GM12878 (cell line): Measurements from ENCODE around the gene RELT. TPM values are rescaled to one million over a fixed set of nuclear protein-coding genes. Genes with fewer than 3 reads are reported as not detected.

Experiments used
- ATAC-seq: fragments of 200-7000 bp; cut with Tn5 transposase; 3 replicates; pipeline ENCODE4 v1.9.1; 2020; ENCODE audit warnings: mild to moderate bottlenecking, moderate library complexity
- BruUV-seq: library from RNA; stranded (reverse); fragments of 400-500 nt; replicated peaks from 2 replicates; lab custom pipeline; 2021; lab: Mats Ljungman, UMichigan
- CTCF ChIA-PET: fragments of 300-600 bp; sonication (Branson Sonifier 250); formaldehyde crosslinking; extraction: SDS; loops from one replicate; lab custom pipeline; 2021; ENCODE audit warnings: inconsistent platforms; lab: Yijun Ruan, JAX
- POLR2A ChIA-PET: fragments of 350-600 bp; formaldehyde crosslinking; extraction: SDS; loops from one replicate; lab custom pipeline; 2021; ENCODE audit warnings: inconsistent platforms; lab: Charles Lee
- RAD21 ChIA-PET: fragments of 300-600 bp; sonication (Branson Sonifier 250); formaldehyde crosslinking; loops from one replicate; lab custom pipeline; 2023; ENCODE audit warnings: antibody characterized with exemption; ENCODE audit not compliant: unreplicated experiment; lab: Charles Lee
- SMC1A ChIA-PET: fragments of 300-600 bp; sonication (Branson Sonifier 250); formaldehyde crosslinking; loops from one replicate; lab custom pipeline; 2023; ENCODE audit not compliant: unreplicated experiment, uncharacterized antibody; lab: Charles Lee
- DNase-seq: peaks from one replicate; pipeline ENCODE4 v3.0.0-alpha.2; 2011; ENCODE audit warnings: low read depth, low spot score
- FAIRE-seq: peaks from 3 replicates; lab custom pipeline; 2011; peaks lifted over from hg19 to GRCh38; lab: Jason Lieb, UNC
- H2AFZ ChIP-seq: 2 replicates; pipeline ENCODE4 v1.6.0; 2011; ENCODE audit warnings: low read depth, low read length, control low read depth; ENCODE audit not compliant: control insufficient read depth
- H3K27ac ChIP-seq: 2 replicates; pipeline ENCODE4 v1.5.1; 2011; ENCODE audit warnings: control low read depth; ENCODE audit not compliant: control insufficient read depth, insufficient read depth
- H3K27me3 ChIP-seq, 2 experiments: replicated peaks in 1 of 2; 2 replicates each; pipeline versions ENCODE4 v1.6.0 to v1.6.1; 2011; ENCODE audit warnings: low read length in 1 of 2; ENCODE audit not compliant: control insufficient read depth in 2 of 2, insufficient read depth in 2 of 2
- H3K36me3 ChIP-seq, 2 experiments: 2 replicates each; pipeline ENCODE4 v1.5.1; 2011; ENCODE audit warnings: low read length in 1 of 2; ENCODE audit not compliant: control insufficient read depth in 2 of 2, insufficient read depth in 2 of 2
- H3K4me1 ChIP-seq: 2 replicates; pipeline ENCODE4 v1.6.1; 2011; ENCODE audit warnings: mild to moderate bottlenecking, low read length, moderate library complexity, mixed read lengths; ENCODE audit not compliant: control insufficient read depth, insufficient read depth
- H3K4me2 ChIP-seq: 2 replicates; pipeline ENCODE4 v1.6.0; 2011; ENCODE audit warnings: control low read depth; ENCODE audit not compliant: control insufficient read depth, insufficient read depth
- H3K4me3 ChIP-seq: fragments of 200-600 bp; sonication (generic); 2 replicates; pipeline ENCODE4 v1.5.1; 2016
- H3K79me2 ChIP-seq: 2 replicates; pipeline ENCODE4 v1.6.0; 2011; ENCODE audit warnings: low read length; ENCODE audit not compliant: control insufficient read depth, insufficient read depth
- H3K9ac ChIP-seq: 2 replicates; pipeline ENCODE4 v1.8.0; 2011; ENCODE audit warnings: low read length, control low read depth, mixed read lengths; ENCODE audit not compliant: control insufficient read depth, insufficient read depth
- H3K9me3 ChIP-seq: replicated peaks from 3 replicates; pipeline ENCODE4 v1.5.1; 2011; ENCODE audit warnings: mild to moderate bottlenecking, low read length; ENCODE audit not compliant: control insufficient read depth, insufficient read depth
- H4K20me1 ChIP-seq: 2 replicates; pipeline ENCODE4 v1.6.0; 2011; ENCODE audit not compliant: control insufficient read depth, insufficient read depth
- BACH1 ChIP-seq: fragments of 450-650 bp; IDR thresholded peaks from 2 replicates; pipeline ENCODE4 v1.6.1; 2017; ENCODE audit warnings: mild to moderate bottlenecking, borderline replicate concordance
- CBX3 ChIP-seq: fragments of 200-600 bp; sonication (generic); IDR thresholded peaks from 2 replicates; pipeline ENCODE4 v1.6.1; 2016; ENCODE audit warnings: low read depth, borderline replicate concordance
- CHD1 ChIP-seq: IDR thresholded peaks from 2 replicates; pipeline ENCODE4 v1.6.1; 2012; ENCODE audit warnings: low read depth, low read length, improper control_type of control experiment
- CREM ChIP-seq: IDR thresholded peaks from 2 replicates; pipeline ENCODE4 v1.6.1; 2014; ENCODE audit warnings: antibody characterized with exemption, low read depth
- IKZF1 ChIP-seq: fragments of 450-650 bp; conservative IDR thresholded peaks from 2 replicates; pipeline ENCODE4 v1.6.1; 2017; ENCODE audit warnings: antibody characterized with exemption, mild to moderate bottlenecking
- KAT2A ChIP-seq: conservative IDR thresholded peaks from 2 replicates; pipeline ENCODE4 v1.6.1; 2011; ENCODE audit warnings: low read depth, low read length; ENCODE audit not compliant: control insufficient read depth
- MYB ChIP-seq: fragments of 150-350 bp; IDR thresholded peaks from 2 replicates; pipeline ENCODE4 v1.6.1; 2014; ENCODE audit warnings: mild to moderate bottlenecking, low read depth, low read length, borderline replicate concordance
- NFIC ChIP-seq: IDR thresholded peaks from 2 replicates; pipeline ENCODE4 v1.6.1; 2012; ENCODE audit warnings: low read depth, mild to moderate bottlenecking, inconsistent platforms, low read length, moderate library complexity
- RAD21 ChIP-seq: IDR thresholded peaks from 2 replicates; pipeline ENCODE4 v1.6.1; 2011; ENCODE audit warnings: mild to moderate bottlenecking, low read depth, low read length, moderate library complexity; ENCODE audit not compliant: insufficient read depth
- SIN3A ChIP-seq: IDR thresholded peaks from 2 replicates; pipeline ENCODE4 v1.6.1; 2012; ENCODE audit warnings: low read depth, low read length, improper control_type of control experiment
- SIX5 ChIP-seq: IDR thresholded peaks from 2 replicates; pipeline ENCODE4 v1.6.1; 2011; ENCODE audit warnings: mild to moderate bottlenecking, low read depth, low read length, moderate library complexity; ENCODE audit not compliant: severe bottlenecking
- TCF12 ChIP-seq: IDR thresholded peaks from 2 replicates; pipeline ENCODE4 v1.6.1; 2011; ENCODE audit warnings: low read depth, mild to moderate bottlenecking, low read length
- ZNF24 ChIP-seq: fragments of 450-650 bp; IDR thresholded peaks from 2 replicates; pipeline ENCODE4 v1.6.1; 2017; ENCODE audit warnings: antibody characterized with exemption, mild to moderate bottlenecking
- ZZZ3 ChIP-seq: IDR thresholded peaks from 2 replicates; pipeline ENCODE4 v1.6.1; 2011; ENCODE audit warnings: low read depth; ENCODE audit not compliant: control insufficient read depth, insufficient read length
- WGBS: methylation state at CpG from one replicate; pipeline ENCODE4 v1.1.6; 2016; ENCODE audit warnings: low lambda C conversion rate; ENCODE audit not compliant: insufficient replicate concordance, insufficient coverage; ENCODE audit errors: missing lambda C conversion rate; 5-methylcytosine and 5-hydroxymethylcytosine counted together
- in situ Hi-C: fragments of 300-500 bp; cut with MboI; formaldehyde crosslinking; loops from 9 replicates; pipeline ENCODE4 v1.14.3; 2018; ENCODE audit warnings: mixed read lengths
- intact Hi-C: fragments of 100-400 bp; cut with micrococcal nuclease; formaldehyde crosslinking; loops from one replicate; pipeline ENCODE4 v1.14.2; 2022; ENCODE audit not compliant: unreplicated experiment
- polyA plus RNA-seq, 11 experiments: library from polyadenylated mRNA; depleted of rRNA in 4 of 11; unstranded in 6 of 11; stranded (reverse) in 5 of 11; fragments of >200 nt; fragmentation: Nextera tagmentation in 4 of 11; fragmentation: Illumina TruSeq in 1 of 11; extraction: Ambion mirVana in 4 of 11; extraction: Trizol in 1 of 11; gene quantifications; 1 replicate in 1 of 11; 2 replicates in 10 of 11; pipeline versions ENCODE4 v1.2.1 to v1.2.3, GENCODE V29; 2011 to 2016; ENCODE audit warnings: inconsistent platforms in 2 of 11, missing spikeins in 2 of 11, low read depth in 1 of 11
- total RNA-seq, 4 experiments: library from RNA; depleted of rRNA in 3 of 4; stranded (reverse); fragments of >200 nt in 3 of 4; fragmentation: Illumina TruSeq in 1 of 4; extraction: Trizol in 1 of 4; gene quantifications; 2 replicates each; pipeline versions ENCODE4 v1.2.1 to v1.2.3, GENCODE V29; 2013 to 2021
- TF ChIP-seq, protein P1 (sequence below): IDR thresholded peaks from 2 replicates; pipeline ENCODE4 v1.6.1; 2011; ENCODE audit warnings: low read depth, low read length, improper control_type of control experiment, borderline replicate concordance
- TF ChIP-seq, protein P2 (sequence below): fragments of 450-650 bp; IDR thresholded peaks from 2 replicates; pipeline ENCODE4 v1.6.1; 2017; ENCODE audit warnings: borderline replicate concordance

RELT gene
- total and polyA plus RNA-seq, 10 of the 15 experiments (the other 5 are each of a cell fraction or from before 2014, with no cell fraction given), result 1.2 to 28.5 (median 10.8) TPM

DNA sequence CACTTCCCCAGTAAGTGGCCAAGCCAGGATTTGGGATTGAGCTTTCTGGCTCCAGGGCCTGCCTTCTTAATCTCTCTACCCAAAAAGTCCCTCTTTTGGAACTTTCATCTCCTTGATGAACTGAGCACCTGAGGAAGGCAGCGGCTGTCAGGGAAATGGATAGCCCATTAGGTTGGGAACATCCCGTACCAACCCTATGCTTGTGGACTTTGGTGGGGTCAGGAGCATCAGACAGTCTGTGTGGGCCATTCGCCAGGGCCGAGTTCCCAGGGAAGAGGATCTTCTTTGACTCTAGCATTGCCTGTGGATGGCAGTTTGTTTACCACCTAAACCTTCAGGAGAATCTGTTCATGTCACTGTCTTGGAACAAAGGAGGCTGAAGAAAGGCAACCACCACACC, 37.9 kb upstream of the RELT start:
- ATAC-seq (no peak), FAIRE-seq (no peak), DNase-seq (no peak)
- in situ Hi-C loops, result loop anchor here (5.0 kb wide), 1 partner anchor 46 kb away; no protein-coding TSS in a partner anchor
- BruUV-seq, result no TSS peak
- no peak overlapping the region for H2AFZ ChIP-seq
- H3K9me3 ChIP-seq, result no peaks in the 10 kb centered on the region
- TF ChIP-seq SIN3A (no peak), ZNF24 (no peak), CHD1 (no peak)
- TF ChIP-seq, protein P1, sequence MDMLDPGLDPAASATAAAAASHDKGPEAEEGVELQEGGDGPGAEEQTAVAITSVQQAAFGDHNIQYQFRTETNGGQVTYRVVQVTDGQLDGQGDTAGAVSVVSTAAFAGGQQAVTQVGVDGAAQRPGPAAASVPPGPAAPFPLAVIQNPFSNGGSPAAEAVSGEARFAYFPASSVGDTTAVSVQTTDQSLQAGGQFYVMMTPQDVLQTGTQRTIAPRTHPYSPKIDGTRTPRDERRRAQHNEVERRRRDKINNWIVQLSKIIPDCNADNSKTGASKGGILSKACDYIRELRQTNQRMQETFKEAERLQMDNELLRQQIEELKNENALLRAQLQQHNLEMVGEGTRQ, result no peak
- ChIA-PET POLR2A (no interaction called here), RAD21 (interaction anchor here (6.2 kb wide), 1 partner anchor 34 kb away, joined by 227 read pairs; the partner anchor contains the start of gene ARHGEF17), CTCF (interaction anchor here (4.2 to 9.3 kb wide), 3 partner anchors 12 to 43 kb away, joined by 29 to 326 read pairs (median 287); partner anchors contain the start of gene ARHGEF17), SMC1A (interaction anchor here (6.2 kb wide), 1 partner anchor 31 kb away, joined by 134 read pairs; the partner anchor contains the start of gene ARHGEF17)
- no peak overlapping the region for H3K4me2 ChIP-seq
- H3K9ac ChIP-seq, result no peak overlapping the region
- H3K27me3 ChIP-seq, result no peaks in the 10 kb centered on the region
- peaks cover 0 to 2% of the 10 kb centered on the region in 2 experiments; a peak in 1 of 4 replicates for H3K36me3 ChIP-seq
- no peaks in the 10 kb centered on the region for H3K79me2 ChIP-seq
- no peaks in the 10 kb centered on the region for H4K20me1 ChIP-seq
- H3K27ac ChIP-seq, result no peak overlapping the region
- WGBS, result 29% methylated on average over 4 of the region's 4 CpGs
- no peak overlapping the region for H3K4me3 ChIP-seq
- intact Hi-C loops, result no loop called here
- peaks cover 14% of the 10 kb centered on the region for H3K4me1 ChIP-seq

DNA sequence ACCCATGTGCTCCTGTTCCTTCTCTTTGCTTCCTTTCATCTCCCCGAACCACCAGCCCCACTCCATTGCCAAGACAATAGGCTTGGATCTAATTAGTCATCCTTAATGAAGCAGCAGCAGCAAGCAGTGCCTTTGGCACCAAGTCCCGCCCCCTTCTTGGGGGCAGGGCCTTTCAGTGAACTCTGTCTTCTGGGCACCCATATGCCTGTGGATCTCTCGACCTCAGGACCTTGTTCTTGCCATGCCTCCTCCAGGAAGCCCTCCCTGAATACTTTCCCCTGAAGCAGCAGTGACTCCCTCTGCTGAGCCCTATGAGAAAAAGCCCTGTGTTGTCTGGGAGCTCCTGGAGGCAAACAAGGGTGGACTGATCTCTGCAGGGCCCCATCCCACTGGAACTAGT, 36.0 kb upstream of the RELT start:
- no peak overlapping the region for H3K4me3 ChIP-seq
- ChIA-PET RAD21 (interaction anchor here (1.2 kb wide), 2 partner anchors 11 to 33 kb away, joined by 3 to 5 read pairs; no protein-coding TSS in a partner anchor), CTCF (interaction anchor here (2.6 to 9.3 kb wide), 2 partner anchors 11 to 45 kb away, joined by 12 to 326 read pairs; no protein-coding TSS in a partner anchor), SMC1A (interaction anchor here (1.8 kb wide), 1 partner anchor 33 kb away, joined by 7 read pairs; no protein-coding TSS in a partner anchor), POLR2A (no interaction called here)
- no peak overlapping the region for H2AFZ ChIP-seq
- TF ChIP-seq BACH1, result no peak
- TF ChIP-seq NFIC, result no peak
- TF ChIP-seq TCF12, result no peak
- TF ChIP-seq RAD21, result no peak
- TF ChIP-seq CREM, result no peak
- TF ChIP-seq, protein P2, sequence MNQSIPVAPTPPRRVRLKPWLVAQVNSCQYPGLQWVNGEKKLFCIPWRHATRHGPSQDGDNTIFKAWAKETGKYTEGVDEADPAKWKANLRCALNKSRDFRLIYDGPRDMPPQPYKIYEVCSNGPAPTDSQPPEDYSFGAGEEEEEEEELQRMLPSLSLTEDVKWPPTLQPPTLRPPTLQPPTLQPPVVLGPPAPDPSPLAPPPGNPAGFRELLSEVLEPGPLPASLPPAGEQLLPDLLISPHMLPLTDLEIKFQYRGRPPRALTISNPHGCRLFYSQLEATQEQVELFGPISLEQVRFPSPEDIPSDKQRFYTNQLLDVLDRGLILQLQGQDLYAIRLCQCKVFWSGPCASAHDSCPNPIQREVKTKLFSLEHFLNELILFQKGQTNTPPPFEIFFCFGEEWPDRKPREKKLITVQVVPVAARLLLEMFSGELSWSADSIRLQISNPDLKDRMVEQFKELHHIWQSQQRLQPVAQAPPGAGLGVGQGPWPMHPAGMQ, result no peak
- TF ChIP-seq IKZF1, result no peak
- TF ChIP-seq CBX3, result no peak
- no peak for TF ChIP-seq KAT2A
- no peak for TF ChIP-seq SIX5
- TF ChIP-seq ZZZ3, result no peak
- no peak for TF ChIP-seq MYB
- H3K4me2 ChIP-seq, result no peak overlapping the region
- H3K4me1 ChIP-seq, result peaks cover 2% of the 10 kb centered on the region
- H3K27me3 ChIP-seq, result no peaks in the 10 kb centered on the region
- DNase-seq (no peak), FAIRE-seq (no peak), ATAC-seq (no peak)
- no peaks in the 10 kb centered on the region for H3K9me3 ChIP-seq
- WGBS, result 36% methylated on average over 3 of the region's 3 CpGs
- H3K36me3 ChIP-seq, result peaks cover 0 to 2% of the 10 kb centered on the region in 2 experiments; a peak in 1 of 4 replicates
- in situ Hi-C loops (no loop called here), intact Hi-C loops (no loop called here)
- no peak overlapping the region for H3K9ac ChIP-seq
- H4K20me1 ChIP-seq, result no peaks in the 10 kb centered on the region
- H3K79me2 ChIP-seq, result no peaks in the 10 kb centered on the region
- H3K27ac ChIP-seq, result no peak overlapping the region
- BruUV-seq, result no TSS peak
